Right forelimb (tissue), 1 donor: ENCODE results near the gene SNRNP48.
A peak's percentile ranks its signal among the peaks of the same experiment; 100 is the strongest.

ENCODE experiments used
- DNase-seq: peaks from one replicate; pipeline ENCODE4 v3.0.0-alpha.2; 2018

The SNRNP48 gene

DNA sequence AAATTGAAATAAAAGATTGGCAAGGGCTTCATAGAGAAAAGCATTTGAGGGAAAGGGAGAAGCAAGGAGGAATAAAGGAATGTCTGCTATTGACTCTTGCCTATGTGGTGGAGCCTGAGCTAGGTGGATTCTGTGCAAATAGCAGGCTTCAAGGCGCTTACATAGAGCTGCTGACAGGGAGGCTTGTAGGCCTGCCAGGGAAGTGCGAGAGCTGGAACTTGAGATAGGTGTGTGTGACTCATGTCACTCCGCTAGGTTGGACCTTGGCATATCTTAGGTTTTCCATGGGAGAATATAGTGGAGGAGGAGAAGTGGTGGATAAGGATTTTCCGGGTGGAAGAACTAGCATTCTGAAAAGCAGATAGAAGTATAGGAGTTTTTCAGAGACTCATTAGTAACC, 14.0 kb downstream of the SNRNP48 start:
- no peak for DNase-seq

DNA sequence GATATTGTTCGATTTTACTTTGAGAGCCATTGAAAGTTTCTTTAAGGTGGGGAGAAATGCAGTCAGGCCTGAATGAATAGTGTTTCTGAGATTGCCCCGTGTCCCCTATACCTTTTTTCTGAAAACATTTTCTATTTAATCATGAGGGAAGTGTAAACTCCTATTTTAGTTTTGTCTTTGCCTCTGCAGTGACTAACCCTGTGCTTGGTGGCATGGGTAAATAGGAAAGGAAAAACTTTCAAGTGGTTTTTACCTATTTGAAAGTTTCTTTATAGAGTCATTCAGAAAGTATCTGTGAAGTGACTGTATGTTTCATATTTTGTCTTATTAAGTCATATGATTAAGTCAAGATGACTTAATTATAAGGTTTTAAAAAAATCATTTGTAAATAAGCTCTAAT, 14.5 kb downstream of the SNRNP48 start:
- DNase-seq: no peak

DNA sequence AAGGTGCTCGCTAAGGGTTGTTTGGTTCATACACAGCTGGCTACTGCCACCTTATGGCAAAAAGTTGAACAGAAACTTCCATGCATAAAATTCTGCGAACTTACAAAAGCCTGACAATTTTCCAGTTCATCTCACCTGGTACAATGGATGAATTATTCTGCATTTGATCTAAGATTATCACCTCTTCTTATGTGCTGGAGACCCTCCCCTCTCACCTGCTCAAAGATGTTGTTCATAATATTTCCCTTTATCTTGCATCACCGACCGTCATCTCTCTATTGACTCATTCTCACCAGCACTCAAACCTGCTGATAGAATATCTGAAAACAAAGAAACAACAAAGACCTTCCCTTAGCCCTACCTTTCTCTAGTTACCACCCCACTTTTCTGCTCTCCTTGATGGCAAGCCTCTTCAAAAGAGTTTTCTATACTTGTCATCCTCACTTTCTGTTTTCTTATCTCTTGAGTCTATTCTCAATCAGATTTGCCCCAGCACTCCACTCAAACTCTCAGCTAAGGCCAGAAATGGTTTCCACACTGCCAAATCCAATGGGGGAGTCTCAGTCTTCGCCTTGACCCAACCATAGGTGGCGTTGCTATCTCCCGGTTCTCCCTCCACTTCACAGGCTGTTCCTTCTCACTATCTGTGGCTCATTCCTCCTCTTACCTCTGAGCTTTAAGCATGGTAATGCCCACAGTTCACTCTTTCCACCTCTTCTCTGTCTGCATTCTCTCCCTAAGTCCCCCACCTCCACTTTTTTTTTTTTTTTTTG, 25.8 kb downstream of the SNRNP48 start:
- no peak for DNase-seq

DNA sequence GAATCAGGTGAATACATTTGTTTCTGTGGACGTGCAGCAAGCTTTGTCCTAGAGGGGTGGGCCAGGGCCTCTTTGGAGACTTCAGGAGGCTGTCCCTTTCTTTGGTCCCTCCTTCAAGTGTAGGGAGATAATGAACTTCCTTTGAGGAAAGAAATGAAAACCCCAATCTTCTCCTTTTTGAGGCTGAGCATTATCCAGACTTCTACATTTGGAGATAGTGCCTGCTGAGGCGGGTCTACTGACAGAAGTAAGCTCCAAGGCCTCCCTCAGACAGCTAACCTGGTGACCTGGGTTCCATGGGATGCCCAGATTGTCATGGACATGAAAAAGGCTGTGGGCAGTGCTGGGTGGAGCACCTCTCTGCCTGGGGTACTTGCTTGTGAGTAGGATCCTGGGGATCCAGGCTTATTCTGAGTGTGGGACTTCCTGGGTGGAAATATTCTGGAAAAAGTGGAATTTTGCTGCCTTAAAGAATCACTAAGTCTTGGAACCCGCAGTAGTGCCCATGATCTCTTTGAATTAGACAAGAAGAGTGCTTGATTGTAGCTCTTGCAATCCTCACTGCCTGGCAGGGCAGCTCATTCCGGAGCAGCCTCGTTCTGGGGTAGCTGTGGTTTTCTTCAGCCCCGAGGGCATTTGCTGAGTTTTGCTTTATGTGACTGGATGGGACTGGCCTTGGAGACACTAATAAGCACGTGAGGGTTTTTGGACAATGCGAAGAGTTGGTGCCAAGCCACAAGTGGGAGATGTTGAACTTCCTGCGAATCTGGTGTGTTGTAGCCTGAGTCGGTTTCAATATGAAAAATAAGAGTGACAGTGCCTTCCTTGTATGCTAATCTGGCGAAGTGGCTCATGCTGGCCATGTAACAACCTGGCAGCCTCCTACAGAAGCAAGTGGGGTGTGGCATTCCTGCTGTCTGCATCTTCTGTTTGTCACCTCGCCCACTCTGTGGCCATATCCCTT, 28.1 kb downstream of the SNRNP48 start:
- no peak for DNase-seq

DNA sequence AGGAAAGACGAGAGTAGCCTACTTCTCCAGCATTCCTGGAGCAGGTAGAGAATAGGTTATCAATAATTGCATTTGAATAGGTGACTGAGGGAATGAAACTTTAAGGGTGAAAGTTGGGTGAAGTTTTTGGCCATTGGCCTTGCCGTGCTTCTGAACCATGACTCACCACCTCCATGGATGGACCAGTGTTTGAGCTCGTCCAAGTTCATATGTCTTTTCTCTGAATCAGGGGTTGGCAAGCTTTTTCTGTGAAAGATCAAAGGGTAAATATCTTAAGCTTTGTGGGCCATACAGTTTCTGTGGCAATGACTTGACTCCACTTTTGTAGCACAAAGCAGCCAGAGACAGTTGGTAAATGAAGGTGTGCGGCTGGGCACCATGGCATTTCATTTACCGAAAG, 31.8 kb downstream of the SNRNP48 start:
- no peak for DNase-seq

DNA sequence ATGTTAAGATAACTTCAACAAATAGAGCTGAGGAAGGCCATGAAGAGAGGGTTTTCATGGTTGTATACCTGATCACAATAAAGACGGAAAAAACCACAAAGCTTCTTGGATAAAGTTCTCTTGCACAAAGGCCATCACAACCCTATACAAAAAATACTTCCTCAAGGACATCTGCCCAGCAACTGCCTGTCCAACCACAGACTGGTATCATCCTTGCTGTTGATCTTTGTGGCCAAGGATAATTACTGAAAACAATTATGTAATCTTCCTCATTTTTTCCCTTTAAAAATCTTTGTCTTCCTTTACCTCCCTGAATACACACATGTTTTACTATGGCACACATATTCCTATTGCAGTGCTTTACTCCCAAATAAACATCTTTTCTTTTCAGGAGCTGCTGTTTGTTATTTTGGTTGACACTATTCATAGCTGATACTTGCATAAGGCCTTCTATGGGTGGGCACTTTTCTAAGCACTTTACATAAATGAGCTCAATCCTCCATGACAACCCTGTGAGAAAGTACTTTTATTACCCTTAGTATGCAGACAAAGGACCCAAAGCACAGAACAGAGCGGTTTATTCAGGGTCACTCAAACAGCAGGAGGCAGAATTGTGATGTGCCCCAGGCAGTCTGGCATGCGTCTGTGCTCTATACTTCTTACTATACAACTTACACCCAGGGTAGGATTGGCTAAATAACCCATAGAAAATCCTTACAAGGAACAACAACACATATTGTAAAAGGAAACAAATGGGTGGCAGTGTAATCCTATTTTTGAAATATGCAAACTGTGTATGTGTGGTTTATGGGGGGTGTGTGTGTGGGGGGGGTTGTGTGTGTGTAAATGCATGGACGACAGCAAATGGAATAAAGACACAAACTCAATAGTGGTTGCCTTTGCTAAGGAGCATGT, 35.1 kb downstream of the SNRNP48 start:
- no peak for DNase-seq

DNA sequence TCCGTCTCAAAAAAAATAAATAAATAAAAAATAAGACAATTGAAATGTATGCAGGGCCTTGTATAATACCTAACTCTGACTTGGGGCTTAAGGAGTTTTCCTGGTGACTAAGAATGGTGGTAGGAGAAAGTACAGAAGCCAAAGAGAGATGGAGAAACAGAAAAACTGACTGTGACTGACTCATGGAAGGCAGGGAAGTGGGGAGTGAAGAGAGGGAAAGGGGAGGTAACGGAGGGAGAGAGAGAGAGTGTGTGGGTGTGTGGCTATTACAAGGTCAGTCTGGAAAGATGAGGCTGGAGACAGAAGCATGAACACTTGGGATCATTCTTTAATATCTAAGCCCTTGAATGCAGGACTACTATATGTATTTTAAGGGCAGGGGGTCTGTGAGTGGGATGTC, 38.5 kb downstream of the SNRNP48 start:
- no peak for DNase-seq

DNA sequence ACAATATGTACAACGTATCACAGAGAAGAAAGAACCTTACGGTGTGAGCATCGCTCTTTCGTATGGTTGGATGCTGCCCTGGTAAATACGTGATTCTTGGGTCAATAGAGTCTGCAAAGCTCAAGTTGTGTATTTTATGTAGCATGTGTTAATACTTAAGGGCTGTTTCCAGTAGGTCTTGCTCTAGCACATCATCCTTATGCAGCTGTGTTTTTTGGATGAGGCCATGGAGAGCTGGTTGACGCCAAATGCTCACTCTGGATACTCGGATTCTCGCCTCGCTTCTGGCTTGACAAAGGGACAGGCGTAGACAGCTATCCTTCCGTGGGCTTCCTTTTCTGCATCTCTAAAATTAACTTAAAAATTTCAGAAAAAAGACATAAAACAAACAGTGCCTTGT, 38.9 kb downstream of the SNRNP48 start:
- DNase-seq: peak; percentile 66

DNA sequence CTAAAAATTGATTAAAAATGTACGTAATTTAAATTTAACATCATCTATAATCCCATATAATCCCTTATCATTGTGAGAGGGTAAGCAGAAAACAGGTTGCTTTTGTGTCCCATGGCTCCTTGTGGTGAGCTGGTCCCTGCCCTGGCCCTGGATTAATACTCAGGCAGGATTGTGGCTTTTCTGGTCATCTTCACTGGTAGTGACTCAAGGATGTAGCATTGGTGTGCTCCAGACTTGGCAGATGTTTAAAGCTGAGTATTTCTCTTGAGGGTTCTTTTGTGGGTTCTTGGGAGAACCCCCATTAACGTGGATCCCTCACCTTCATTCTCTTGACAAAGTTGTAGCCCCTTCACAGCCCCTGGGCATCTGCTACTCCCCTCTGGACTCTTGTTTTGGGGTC, 39.3 kb downstream of the SNRNP48 start:
- no peak for DNase-seq

DNA sequence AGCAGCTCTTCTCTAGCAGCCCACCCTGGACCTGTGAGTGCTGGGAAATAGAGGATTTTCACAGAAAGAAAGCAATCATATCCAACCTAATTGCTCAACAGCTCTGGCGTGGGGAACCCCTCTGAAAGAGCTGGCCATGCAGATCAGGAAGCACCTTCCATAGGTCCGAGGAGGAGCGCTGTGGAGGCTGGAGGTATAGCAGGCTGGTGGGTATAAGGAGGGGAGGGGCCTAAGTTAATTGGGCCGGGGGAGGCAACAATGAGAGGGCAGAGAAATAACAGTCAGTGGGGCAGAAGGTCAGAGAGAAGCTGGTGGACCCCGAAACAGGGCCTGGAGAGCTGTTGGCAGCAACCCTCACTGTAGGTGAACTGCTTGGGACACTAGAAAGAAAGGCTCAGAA, 40.8 kb downstream of the SNRNP48 start:
- DNase-seq: no peak

DNA sequence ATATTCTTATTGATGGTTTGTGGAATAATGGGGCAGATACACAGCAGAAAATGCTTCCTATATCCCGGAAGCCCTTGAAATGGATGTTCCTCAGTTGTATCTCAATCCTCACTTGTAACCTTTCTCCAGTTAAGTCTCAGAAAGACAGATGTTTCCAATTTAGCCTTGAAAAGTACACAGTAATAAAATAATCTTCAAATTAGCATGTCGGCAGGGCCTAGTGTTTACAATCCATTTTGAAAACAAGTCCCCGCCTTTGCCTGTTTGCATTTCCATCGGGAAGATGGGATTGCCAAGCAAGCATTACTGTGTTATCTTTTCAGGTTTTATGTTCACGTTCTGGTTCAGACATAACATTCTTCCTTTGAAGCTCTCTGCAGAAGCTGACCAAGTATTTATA, 41.5 kb downstream of the SNRNP48 start:
- DNase-seq: no peak

DNA sequence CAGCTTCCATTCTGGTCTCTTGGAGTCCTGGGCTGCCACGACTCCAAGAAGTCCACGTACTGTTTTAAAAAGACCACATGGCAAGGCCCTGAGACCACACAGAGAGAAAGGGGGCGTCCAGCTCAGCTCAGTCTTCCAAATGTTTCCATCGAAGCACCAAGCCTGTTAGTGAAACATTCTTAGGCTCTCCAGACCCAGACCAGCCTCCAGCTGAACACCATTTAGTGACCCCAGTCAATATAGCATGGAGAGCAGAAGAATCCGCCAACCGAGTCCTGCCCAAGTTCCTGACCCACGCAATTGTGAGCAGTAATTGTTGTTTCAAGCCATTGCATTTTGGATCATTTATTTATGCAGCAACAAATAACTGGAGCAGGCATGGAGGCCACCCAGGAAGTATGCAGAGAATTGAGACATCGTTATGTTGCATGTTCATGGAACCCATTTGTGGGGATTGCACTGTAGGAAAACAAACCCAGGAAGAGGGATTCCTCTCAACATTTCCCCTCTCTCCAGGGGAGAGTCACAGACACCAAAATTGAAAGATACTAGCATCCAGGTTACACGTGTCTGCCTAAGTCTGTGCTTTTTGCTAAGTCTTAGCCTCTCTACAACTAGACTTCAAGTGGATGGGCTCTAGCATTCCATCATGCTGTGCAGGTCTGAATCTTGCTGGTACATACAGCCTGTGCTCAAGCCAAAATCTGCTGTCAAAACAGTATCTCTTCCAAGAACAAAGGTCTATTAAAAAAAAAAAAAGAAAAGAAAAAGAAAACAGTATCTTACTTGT, 42.7 kb downstream of the SNRNP48 start:
- no peak for DNase-seq

DNA sequence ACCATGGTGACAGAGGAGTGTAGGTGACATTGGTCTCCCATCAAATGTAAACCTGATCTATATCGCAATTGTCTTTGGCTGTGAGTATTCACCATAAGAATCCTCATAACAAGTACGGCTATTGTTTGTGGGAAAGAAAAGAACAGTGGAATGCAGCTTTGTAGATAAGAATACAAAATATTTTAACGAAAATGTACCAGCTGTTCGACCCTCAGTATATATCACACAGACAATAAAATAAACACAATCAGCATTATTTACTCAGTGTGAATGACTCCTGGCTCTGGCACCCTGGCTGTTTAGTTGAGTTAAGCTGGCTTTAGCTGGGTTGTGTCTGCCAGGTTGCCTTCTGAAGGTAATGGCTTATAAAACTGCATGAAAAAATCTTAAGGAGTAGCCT, 43.4 kb downstream of the SNRNP48 start:
- no peak for DNase-seq

DNA sequence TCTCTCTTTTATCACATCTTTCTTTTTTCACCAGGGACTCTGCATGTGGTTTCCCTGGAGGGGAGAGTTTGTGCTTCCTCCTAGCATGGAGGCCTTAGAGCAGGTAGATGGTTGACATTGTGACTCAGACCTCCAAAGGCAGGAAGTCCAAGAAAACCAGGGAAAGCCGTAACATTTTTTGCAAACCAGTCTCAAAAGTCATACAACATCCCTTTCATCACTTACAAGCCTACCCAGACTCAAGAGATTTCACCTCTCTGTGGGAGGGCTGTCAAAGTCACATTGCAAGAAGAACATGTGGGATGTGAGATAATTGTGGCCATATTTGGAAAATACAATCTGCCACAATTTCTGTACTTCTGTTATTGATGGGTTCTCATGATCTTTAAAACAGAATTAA, 46.2 kb downstream of the SNRNP48 start:
- DNase-seq: no peak

DNA sequence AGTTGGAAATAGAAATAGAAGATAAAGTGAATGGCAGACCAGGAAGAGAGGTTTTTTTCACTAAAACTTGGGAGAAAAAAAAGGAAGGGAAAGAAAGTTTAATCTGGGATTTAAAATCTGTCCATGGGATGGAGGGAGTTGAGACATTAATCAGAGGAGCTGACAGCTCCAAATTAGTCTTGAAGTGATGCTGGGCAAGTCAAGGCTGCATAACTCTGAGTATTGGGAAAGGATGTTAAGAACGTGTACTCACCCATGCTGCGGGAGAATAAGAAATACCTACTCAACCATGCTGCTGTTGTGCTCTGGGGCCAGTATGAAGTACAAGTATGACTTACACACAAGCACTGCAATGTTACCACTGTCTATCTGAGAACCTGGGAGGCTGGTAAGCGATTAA, 47.5 kb downstream of the SNRNP48 start:
- no peak for DNase-seq

DNA sequence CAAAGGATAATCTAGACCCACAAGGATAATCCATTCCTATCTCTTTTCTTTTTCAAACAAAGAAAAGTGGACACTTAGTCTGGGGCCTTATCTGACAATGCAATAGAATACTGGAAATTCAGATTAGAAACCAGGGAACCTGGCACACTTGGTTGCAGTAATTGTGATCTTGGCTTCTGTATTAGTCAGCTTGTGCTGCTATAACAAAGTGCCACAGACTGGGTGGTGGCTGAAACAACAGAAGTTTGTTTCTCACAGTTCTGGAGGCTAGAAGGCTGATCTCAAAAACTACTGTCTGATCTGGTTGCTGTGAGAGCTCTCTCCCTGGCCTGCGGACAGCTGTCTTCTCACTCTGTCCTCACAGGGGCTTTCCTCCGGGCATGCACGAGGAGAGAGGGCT, 49.4 kb downstream of the SNRNP48 start:
- no peak for DNase-seq

DNA sequence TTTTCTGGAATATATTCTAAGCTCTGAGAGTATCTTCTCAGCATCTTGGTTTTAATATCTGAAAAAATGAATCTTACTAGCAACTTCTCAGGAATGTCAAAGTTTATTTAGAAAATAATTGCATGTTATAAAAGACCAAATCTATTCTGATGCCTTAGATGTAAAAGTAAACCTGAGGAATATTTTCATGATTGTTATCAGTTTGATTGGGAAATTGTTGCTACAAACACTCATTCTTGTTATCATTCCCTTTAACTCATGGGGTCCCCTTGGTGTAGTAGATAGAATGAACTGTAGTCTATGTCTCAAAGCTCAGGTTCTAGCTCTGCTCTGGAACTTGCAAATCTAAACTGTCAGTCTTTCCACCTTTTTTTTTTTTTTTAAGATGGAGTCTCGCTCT, 50.0 kb downstream of the SNRNP48 start:
- DNase-seq: no peak

DNA sequence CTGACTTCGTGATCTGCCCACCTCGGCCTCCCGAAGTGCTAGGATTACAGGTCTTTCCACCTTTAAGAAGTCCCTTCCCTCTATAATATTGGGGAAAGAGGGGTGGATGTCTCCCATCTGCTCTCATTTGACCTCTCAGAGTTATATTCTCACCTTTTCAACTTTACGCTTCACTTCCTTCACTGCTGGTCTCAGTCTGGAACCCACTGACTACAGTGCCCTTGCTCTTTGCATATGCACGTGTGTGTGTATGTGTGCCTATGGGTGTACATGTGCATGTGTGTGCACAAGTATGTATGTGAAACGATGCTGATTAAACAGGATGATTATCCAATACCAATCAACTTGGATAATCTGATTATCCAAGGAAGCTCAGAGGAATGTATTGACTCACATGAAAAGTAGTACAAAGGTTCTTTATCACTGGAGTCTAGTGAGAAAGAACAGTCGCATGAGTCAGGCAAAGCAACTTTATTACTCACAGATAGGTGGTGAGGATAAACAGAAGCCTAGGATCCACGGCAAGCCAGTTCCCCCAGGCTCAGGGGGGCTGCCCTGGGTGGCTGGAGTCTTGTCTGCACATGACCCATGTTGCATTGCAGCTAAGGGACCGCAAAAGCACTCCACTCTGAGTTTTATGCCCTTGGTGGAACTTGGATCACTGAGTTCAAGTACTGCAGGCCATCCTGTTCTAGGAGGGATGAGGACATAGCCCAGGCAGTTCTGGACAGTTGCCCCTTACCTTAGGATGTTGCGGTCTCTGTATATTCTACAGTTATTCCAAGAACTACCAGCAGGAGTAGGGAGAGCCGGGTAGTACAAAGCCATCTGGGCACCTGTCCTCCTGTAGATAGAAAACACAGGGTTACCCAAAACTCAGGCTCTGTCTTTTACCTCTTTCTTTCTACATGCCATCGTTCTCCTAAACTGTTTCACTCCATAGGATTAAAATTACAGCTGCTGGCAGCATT, 50.9 kb downstream of the SNRNP48 start:
- no peak for DNase-seq

DNA sequence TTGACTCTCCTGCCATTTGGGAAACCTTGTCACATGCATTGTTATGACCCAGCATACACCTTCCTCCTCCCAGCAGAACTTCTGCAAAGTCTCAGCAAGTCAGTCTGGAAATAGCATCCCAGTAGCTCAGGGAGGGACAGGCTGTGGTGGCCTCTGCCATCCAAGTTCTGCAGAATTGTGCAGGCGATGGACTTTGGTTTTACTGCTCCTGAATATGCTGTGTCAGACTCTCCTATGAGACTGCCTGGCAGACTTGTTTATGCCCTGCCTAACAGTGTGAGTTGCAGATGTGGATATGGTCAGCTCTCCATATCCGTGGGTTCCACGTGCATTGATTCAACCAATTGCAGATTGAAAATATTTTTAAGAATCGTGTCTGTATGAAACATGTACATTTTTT, 52.8 kb downstream of the SNRNP48 start:
- no peak for DNase-seq

DNA sequence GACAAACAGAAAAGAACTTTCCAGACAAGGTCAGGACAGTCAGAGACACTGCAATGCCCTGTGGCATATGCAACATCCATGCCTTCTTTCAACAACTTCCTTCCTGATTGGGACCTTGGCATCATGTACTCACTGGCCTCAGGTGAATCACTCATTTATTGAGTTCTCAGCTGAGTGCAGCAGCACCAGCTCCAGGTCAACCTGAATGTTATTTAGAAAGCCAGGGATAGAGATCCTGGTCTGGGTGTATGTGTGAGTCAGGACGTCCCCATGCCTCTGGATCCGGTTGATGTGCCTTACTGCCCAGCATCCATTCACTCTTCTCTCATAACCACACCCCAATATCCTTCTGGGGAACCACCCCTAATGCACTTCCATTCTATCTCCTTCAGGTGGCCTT, 54.4 kb downstream of the SNRNP48 start:
- no peak for DNase-seq

DNA sequence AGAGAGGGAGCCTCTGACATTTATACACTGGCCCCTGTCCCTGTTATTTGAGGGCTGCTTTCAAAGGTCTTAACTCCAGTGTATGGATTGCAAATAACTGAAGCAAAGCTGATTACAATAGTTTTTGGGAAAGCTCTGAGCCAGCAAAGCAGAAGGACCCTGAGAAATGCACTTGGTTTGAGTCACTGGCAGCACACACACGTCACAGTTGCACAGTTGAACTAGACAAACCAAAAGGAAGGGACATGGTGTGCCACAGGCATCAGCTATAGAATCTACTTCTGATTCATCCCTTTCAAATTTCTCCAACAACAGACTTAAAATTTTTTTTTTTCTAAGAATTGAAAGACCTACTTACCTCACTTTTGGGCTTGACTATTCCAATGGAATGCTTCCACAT, 56.4 kb downstream of the SNRNP48 start:
- DNase-seq: no peak
